PC-3 (cell line): ENCODE measurements around the gene SSUH2.

Experiments
- EZH2 ChIP-seq: fragments of 300-600 bp; sonication (generic); IDR thresholded peaks from one replicate; pipeline ENCODE4 v1.6.1; 2017; ENCODE audit warnings: antibody characterized with exemption, mild to moderate bottlenecking, low read length; ENCODE audit not compliant: unreplicated experiment
- TF ChIP-seq, protein P1 (sequence below): fragments of 300-600 bp; sonication (generic); conservative IDR thresholded peaks from 2 replicates; pipeline ENCODE4 v1.5.1; 2017; ENCODE audit warnings: antibody characterized with exemption, low read depth, mild to moderate bottlenecking, low read length

- TF ChIP-seq, protein P1, sequence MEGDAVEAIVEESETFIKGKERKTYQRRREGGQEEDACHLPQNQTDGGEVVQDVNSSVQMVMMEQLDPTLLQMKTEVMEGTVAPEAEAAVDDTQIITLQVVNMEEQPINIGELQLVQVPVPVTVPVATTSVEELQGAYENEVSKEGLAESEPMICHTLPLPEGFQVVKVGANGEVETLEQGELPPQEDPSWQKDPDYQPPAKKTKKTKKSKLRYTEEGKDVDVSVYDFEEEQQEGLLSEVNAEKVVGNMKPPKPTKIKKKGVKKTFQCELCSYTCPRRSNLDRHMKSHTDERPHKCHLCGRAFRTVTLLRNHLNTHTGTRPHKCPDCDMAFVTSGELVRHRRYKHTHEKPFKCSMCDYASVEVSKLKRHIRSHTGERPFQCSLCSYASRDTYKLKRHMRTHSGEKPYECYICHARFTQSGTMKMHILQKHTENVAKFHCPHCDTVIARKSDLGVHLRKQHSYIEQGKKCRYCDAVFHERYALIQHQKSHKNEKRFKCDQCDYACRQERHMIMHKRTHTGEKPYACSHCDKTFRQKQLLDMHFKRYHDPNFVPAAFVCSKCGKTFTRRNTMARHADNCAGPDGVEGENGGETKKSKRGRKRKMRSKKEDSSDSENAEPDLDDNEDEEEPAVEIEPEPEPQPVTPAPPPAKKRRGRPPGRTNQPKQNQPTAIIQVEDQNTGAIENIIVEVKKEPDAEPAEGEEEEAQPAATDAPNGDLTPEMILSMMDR, result no peak
- no peak for TF ChIP-seq EZH2
Measured at GRCh38 chr3:8639659-8640000, 5.0 kb downstream of the SSUH2 start.
